RWPE2 (cell line): Measurements from ENCODE around the gene PSMD8.

Source experiments
- ATAC-seq: fragments of 200-7000 bp; cut with Tn5 transposase; 3 replicates; pipeline ENCODE4 v1.9.1; 2021; ENCODE audit warnings: low read depth
- DNase-seq: peaks from one replicate; pipeline ENCODE4 v3.0.0-alpha.2; 2020; ENCODE audit warnings: low spot score
- H3K27ac ChIP-seq: fragments of 450-650 bp; 2 replicates; pipeline ENCODE4 v1.5.1; 2017; ENCODE audit warnings: mild to moderate bottlenecking; ENCODE audit not compliant: poor library complexity, severe bottlenecking
- H3K27me3 ChIP-seq: fragments of 250-450 bp; sonication (Bioruptor Pico); 2 replicates; pipeline ENCODE4 v1.5.1; 2021; ENCODE audit warnings: mild to moderate bottlenecking, moderate library complexity; ENCODE audit not compliant: insufficient read depth, poor library complexity, severe bottlenecking
- H3K36me3 ChIP-seq: fragments of 250-450 bp; sonication (Bioruptor Pico); 2 replicates; pipeline ENCODE4 v1.5.1; 2020; ENCODE audit warnings: low read depth, mild to moderate bottlenecking, moderate library complexity
- H3K4me1 ChIP-seq: fragments of 250-450 bp; sonication (Bioruptor Pico); 2 replicates; pipeline ENCODE4 v1.5.1; 2021; ENCODE audit warnings: mild to moderate bottlenecking, moderate library complexity; ENCODE audit not compliant: insufficient read depth, poor library complexity, severe bottlenecking
- H3K4me3 ChIP-seq: fragments of 250-450 bp; sonication (Bioruptor Pico); 2 replicates; pipeline ENCODE4 v1.5.1; 2021; ENCODE audit warnings: mild to moderate bottlenecking, moderate library complexity; ENCODE audit not compliant: severe bottlenecking
- H3K9me3 ChIP-seq: fragments of 250-450 bp; sonication (Bioruptor Pico); 2 replicates; pipeline ENCODE4 v1.5.1; 2021; ENCODE audit warnings: mild to moderate bottlenecking, moderate library complexity; ENCODE audit not compliant: severe bottlenecking
- CTCF ChIP-seq: fragments of 450-650 bp; IDR thresholded peaks from one replicate; pipeline ENCODE4 v1.5.1; 2017; ENCODE audit warnings: mild to moderate bottlenecking, moderate library complexity; ENCODE audit not compliant: poor library complexity, severe bottlenecking

The PSMD8 gene

GRCh38 chr19:38399537-38399936 is 25.2 kb downstream of the PSMD8 start:
- Histone ChIP-seq H3K36me3 (no peaks in the 10 kb centered on the region), H3K4me1 (no peaks in the 10 kb centered on the region), H3K27me3 (no peaks in the 10 kb centered on the region), H3K27ac (no peak overlapping the region), H3K9me3 (no peaks in the 10 kb centered on the region), H3K4me3 (no peak overlapping the region)
- TF ChIP-seq CTCF, result no peak
- DNase-seq (no peak), ATAC-seq (no peak)

- Histone ChIP-seq H3K4me1 (no peaks in the 10 kb centered on the region), H3K36me3 (no peaks in the 10 kb centered on the region), H3K27ac (no peak overlapping the region), H3K27me3 (no peaks in the 10 kb centered on the region), H3K9me3 (no peaks in the 10 kb centered on the region), H3K4me3 (no peak overlapping the region)
- TF ChIP-seq CTCF, result no peak
- no peak for ATAC-seq
- no peak for DNase-seq
Measured at GRCh38 chr19:38400361-38400760, 26.0 kb downstream of the PSMD8 start.

GRCh38 chr19:38401148-38401547 is 26.8 kb downstream of the PSMD8 start:
- Histone ChIP-seq H3K36me3 (0 out of 2 replicates have a peak, but pooled peaks cover under 1% of the 10 kb centered on the region), H3K27me3 (no peaks in the 10 kb centered on the region), H3K4me3 (no peak overlapping the region), H3K9me3 (no peaks in the 10 kb centered on the region), H3K4me1 (no peaks in the 10 kb centered on the region), H3K27ac (no peak overlapping the region)
- no peak for ATAC-seq
- no peak for TF ChIP-seq CTCF
- no peak for DNase-seq

GRCh38 chr19:38402623-38402966 is 28.2 kb downstream of the PSMD8 start:
- no peak for DNase-seq
- H3K4me1 ChIP-seq, result no peaks in the 10 kb centered on the region
- no peak for ATAC-seq
- peak overlapping the region; percentile 97 for H3K4me3 ChIP-seq
- no peak for TF ChIP-seq CTCF
- peaks cover 9% of the 10 kb centered on the region for H3K36me3 ChIP-seq
- H3K27ac ChIP-seq, result no peak overlapping the region
- H3K9me3 ChIP-seq, result no peaks in the 10 kb centered on the region
- H3K27me3 ChIP-seq, result no peaks in the 10 kb centered on the region

- peak; percentile 97 for TF ChIP-seq CTCF
- H3K27ac ChIP-seq, result peak within 1 kb of the TSS; percentile 29
- ATAC-seq, result peak; percentile 94
Measured at GRCh38 chr19:38402967-38403674, 28.8 kb downstream of the PSMD8 start, which contains the start of gene FAM98C. FAM98C (plus strand) TSS chr19:38403093; CDS start chr19:38403154, 61 bp downstream.

More at GRCh38 chr19:38402967-38403674, 28.8 kb downstream of the PSMD8 start, which contains the start of gene FAM98C:
- H3K27me3 ChIP-seq, result no peaks in the 10 kb centered on the region
- DNase-seq, result peak; percentile 95
- peaks cover 9% of the 10 kb centered on the region for H3K36me3 ChIP-seq
- H3K4me1 ChIP-seq, result no peaks in the 10 kb centered on the region
- peak within 1 kb of the TSS; percentile 97 for H3K4me3 ChIP-seq
- H3K9me3 ChIP-seq, result no peaks in the 10 kb centered on the region
